ENCODE measurements around the gene USPL1. TPM values are rescaled to one million over a fixed set of nuclear protein-coding genes. Genes with fewer than 3 reads are reported as not detected.
A peak's percentile ranks its signal among the peaks of the same experiment; 100 is the strongest.

USPL1 gene
- total RNA-seq: 10 to 100 TPM; 12.9 to 13.7 (median 13.3) TPM

DNA sequence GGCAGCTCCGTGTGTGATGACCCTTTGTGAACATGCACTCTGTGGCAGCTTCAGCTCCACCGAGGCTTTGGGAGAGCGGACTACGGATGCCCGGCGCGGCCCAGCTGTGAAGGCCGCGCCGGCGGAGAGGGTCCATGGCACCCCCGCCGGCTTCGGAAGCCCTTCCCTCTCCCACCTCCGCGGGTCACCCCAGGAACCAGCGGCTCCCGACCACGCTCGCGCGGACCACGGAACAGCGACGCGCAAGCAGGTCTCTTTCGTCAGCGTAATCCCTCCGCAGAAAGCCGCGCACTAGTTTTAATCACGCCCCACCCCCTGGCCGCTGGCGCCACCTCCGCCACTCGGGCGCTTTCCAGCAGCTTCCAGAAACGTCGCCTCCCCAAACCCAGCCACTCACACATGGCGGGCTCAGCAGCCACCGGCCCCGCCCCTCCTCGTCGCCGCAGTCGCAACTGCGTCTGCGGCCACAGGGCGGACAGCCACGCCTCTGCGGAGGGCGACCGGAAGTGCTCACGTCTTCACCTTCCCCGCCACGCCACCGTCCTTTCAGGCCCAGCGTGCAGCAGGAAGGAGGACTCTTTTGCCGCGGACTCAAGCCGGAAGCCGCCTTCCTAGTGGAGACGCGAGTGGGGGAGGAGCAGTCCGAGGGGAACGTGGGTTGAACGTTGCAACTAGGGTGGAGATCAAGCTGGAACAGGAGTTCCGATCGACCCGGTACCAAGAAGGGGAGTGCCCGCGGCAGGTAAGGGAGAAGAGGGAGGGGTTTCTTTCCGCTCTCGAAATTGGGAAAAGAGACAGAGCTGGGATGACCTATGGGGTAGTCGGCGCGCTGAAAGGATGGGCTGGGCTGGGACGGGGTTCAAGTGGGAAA lies at the start of gene USPL1:
Gene USPL1, plus strand, starts transcription at position 606 of the 871 bp plus-strand sequence. CDS start 3,221 bp downstream, outside the sequence.
- peaks cover 5% of the 10 kb centered on the region for H3K36me3 Mint-ChIP-seq (ENCODE audit: insufficient read depth)
- peaks cover 32% of the 10 kb centered on the region for H3K4me1 Mint-ChIP-seq (ENCODE audit: low read depth)
- ATAC-seq (peak; percentile 93 to 94), DNase-seq (peak; percentile 97)
- H3K9me3 Mint-ChIP-seq: no peaks in the 10 kb centered on the region
- no peaks in the 10 kb centered on the region for H3K27me3 Mint-ChIP-seq (ENCODE audit: low read depth)
- no peak within 1 kb of the TSS for H3K4me3 Mint-ChIP-seq

DNA sequence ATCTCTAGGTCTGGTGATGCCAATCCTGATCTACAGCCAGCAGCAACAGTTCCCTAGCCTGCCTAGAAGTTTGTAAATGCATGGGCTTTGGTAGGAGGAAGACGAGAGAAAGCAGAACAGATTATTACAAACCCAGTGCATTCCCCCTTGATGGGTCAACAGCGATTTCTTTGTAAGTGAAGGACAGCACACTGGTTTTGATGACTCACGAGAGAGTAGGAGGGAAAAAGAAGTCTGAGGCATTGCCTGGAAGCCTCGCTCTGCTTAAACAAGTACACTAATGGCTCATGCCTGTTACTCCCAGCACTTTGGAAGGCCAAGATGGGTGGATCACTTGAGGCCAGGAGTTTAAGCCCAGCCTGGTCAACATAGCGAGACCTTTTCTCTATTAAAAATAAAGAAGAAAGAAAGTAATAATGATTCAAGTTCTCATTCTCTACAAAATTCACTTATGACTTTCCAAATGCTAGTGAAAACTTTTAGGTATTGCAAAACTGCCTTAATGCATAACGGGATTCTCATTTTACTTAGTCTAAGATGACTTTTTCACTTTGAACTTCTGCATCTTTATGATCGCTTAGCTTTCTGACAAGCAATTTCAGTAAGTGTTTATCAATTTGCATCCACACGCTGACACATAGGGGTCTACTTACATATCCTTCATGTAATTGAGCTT lies 47.7 kb upstream of the USPL1 start:
- H3K9me3 Mint-ChIP-seq: no peaks in the 10 kb centered on the region
- no peaks in the 10 kb centered on the region for H3K36me3 Mint-ChIP-seq (ENCODE audit: insufficient read depth)
- H3K4me1 Mint-ChIP-seq (ENCODE audit: low read depth): peaks cover 19% of the 10 kb centered on the region
- no peaks in the 10 kb centered on the region for H3K27me3 Mint-ChIP-seq (ENCODE audit: low read depth)
- DNase-seq (no peak), ATAC-seq (peak in 1 of 2 donors; percentile 47)
- no peak overlapping the region for H3K4me3 Mint-ChIP-seq

DNA sequence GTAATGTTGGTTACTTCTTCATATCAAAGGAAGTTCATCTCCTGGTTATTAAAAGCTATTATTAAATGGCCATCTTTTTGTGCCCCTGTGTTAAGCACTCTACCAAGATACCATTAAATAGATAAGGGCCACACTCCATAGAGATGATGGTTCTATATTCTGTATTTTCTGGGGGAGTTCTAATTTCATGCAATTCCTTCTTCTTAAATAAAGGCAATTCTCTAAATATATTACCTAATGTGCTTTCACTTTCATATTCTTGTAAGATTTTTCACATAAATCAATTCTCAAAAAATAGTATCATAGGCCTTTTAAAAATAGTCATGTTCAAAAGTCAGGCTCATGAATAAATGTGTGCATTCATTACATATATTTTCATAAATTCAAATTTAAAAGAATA lies 47.0 kb upstream of the USPL1 start:
- ATAC-seq (no peak), DNase-seq (no peak)
- Mint-ChIP-seq H3K4me1 (ENCODE audit: low read depth) (peaks cover 19% of the 10 kb centered on the region), H3K4me3 (no peak overlapping the region), H3K9me3 (no peaks in the 10 kb centered on the region), H3K36me3 (ENCODE audit: insufficient read depth) (no peaks in the 10 kb centered on the region), H3K27me3 (ENCODE audit: low read depth) (no peaks in the 10 kb centered on the region)

DNA sequence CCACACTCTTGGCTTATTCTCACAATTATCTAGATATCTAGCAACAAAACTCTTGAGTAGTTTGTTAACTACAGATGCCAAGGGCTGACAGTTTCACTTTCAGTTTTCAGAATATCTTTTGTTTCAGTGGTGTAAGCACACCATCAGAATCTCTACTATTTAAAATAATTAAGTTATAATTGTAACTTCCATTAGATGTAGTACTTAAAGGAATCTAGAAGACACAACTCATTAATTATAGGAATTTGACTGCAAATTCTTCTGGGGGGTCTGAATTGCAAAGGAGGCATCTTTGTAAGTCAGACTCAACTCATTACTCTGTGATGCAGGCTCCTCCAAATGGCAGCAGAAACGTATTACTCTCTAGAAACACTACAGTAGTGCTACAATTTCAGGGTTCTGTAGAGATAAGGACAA lies 44.9 kb upstream of the USPL1 start:
- Mint-ChIP-seq H3K4me1 (ENCODE audit: low read depth) (peaks cover 37% of the 10 kb centered on the region), H3K36me3 (ENCODE audit: insufficient read depth) (no peaks in the 10 kb centered on the region), H3K4me3 (peak overlapping the region; percentile 48), H3K27me3 (ENCODE audit: low read depth) (no peaks in the 10 kb centered on the region), H3K9me3 (no peaks in the 10 kb centered on the region)
- ATAC-seq (peak; percentile 49 to 58), DNase-seq (no peak)

DNA sequence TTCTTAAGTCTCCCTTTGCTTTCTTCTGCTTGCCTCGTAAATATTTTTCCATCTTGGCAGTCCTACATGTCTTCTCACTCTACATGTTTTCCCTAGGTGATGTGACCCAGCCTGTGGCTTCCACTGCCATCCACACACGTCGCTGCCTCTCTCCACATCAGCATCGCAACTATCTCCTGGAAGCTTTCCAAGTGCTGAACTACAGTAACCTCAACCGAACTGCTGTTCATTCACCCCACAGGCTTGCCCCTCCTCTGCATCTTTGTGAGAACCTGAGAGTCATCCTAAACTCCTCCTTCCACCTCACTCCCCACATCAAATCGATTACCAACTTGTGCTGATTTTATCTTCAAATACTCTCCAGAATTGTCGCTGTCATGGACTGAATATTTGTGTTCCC lies 41.2 kb upstream of the USPL1 start:
- Mint-ChIP-seq H3K4me3 (no peak overlapping the region), H3K9me3 (no peaks in the 10 kb centered on the region), H3K36me3 (ENCODE audit: insufficient read depth) (no peaks in the 10 kb centered on the region), H3K4me1 (ENCODE audit: low read depth) (peaks cover 33% of the 10 kb centered on the region), H3K27me3 (ENCODE audit: low read depth) (no peaks in the 10 kb centered on the region)
- DNase-seq (peak; percentile 38), ATAC-seq (peak; percentile 63 to 78)

DNA sequence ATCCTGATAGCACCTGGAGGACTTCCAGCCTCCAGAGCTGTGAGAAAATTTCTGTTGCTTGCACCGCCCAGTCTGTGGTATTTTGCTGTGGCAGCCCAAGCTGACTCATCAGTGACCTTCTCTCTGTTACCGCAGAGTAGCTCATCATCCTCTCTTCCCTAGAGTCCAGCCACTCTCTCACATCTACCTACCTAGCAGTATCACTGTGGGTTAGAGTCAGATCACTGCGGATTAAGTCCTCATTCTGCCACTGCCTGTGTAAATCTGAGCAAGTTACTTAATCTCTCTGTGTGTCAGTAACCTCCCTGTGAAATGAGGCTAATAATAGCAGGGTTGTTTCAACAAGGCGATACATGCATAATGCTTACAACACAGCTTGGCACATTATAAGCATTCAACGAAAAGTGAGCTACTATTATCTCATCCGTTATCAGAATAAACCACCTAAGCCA lies 40.3 kb upstream of the USPL1 start:
- Mint-ChIP-seq H3K27me3 (ENCODE audit: low read depth) (no peaks in the 10 kb centered on the region), H3K9me3 (no peaks in the 10 kb centered on the region), H3K4me3 (no peak overlapping the region), H3K36me3 (ENCODE audit: insufficient read depth) (no peaks in the 10 kb centered on the region), H3K4me1 (ENCODE audit: low read depth) (peaks cover 30% of the 10 kb centered on the region)
- ATAC-seq: peak; percentile 62 to 75
- DNase-seq: peak; percentile 27

DNA sequence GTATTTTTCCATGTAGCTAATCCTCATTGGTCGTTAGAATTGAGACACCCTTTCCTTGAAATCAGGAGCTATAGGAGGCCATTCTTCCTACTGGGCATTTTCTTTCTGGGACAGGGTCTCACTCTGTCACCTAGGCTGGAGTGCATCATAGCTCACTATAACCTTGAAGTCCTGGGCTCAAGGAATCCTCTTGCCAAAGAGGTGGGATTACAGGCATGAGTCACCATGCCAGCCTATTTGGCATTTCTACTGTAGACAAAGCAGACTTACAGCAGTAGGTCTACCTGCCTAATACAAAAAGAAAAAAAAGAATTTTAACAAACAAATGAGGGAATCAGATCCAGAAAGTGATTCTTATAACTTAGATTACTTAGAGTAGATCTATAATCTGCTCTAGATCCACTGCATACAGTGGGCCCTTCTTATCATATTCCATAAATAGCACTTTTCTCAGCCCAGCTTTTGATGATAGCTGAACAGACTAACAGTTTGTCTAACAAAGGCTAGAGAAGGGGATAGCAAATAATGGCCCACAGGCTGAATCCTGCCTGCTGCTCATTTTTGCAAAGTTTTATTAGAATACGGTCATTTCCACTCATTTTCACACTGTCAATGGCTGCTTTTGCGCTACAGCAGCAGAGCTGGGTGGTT lies 36.7 kb upstream of the USPL1 start:
- H3K36me3 Mint-ChIP-seq (ENCODE audit: insufficient read depth): no peaks in the 10 kb centered on the region
- H3K27me3 Mint-ChIP-seq (ENCODE audit: low read depth): no peaks in the 10 kb centered on the region
- H3K9me3 Mint-ChIP-seq: no peaks in the 10 kb centered on the region
- peaks cover 23% of the 10 kb centered on the region for H3K4me1 Mint-ChIP-seq (ENCODE audit: low read depth)
- DNase-seq (no peak), ATAC-seq (no peak)
- no peak overlapping the region for H3K4me3 Mint-ChIP-seq

DNA sequence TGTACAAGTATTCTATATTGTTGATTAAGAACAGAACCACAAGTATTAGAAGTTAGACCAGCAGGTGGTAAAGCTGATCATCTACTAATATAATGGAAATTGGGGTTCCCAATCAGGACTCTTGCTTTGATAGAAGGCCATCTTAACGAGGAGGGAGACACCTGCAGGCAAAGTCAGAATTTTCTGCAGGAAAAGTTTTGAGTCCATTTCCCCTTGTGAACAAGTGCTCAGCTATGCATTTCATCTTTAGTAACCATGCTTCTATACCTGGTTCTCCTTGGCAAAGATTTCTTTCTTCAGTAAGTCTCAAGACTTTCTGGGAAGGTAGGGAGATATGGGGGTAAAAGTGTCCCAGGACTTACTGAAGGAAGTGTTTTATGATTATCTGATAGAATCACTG lies 36.1 kb upstream of the USPL1 start:
- Mint-ChIP-seq H3K9me3 (no peaks in the 10 kb centered on the region), H3K27me3 (ENCODE audit: low read depth) (no peaks in the 10 kb centered on the region), H3K4me3 (no peak overlapping the region), H3K36me3 (ENCODE audit: insufficient read depth) (no peaks in the 10 kb centered on the region), H3K4me1 (ENCODE audit: low read depth) (peaks cover 19% of the 10 kb centered on the region)
- no peak for DNase-seq
- no peak for ATAC-seq

DNA sequence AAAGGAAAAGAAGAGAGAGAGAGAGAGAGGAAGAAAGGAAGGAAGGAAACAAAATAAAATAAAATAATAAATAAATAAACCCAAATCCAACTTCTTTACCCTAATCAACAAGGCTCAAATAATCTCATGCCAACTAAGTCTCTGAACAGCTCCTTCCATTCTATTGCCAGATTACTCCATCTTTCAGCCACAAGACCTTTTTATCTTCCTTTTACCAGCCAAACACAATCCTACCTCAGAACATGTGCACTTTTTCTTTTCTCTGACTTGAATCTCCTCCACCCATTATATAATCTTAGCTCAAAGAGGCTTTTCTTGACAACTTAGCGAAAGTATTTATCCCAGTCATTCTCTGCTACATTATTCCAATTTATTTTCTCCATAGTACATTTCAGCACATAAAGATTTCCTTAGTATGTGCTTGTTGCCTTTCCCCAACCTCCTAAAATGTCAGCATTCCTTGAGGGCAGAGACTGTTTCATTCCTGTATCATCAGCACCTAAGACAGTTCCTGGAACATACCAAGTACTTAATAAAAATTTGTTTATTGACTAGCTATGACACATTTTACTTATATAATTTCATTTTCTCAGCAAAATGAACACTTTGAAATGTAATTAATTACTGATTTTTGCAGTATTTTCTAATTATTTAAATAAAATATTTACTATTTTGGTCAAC lies 33.5 kb upstream of the USPL1 start:
- no peak for ATAC-seq
- no peak overlapping the region for H3K4me3 Mint-ChIP-seq

DNA sequence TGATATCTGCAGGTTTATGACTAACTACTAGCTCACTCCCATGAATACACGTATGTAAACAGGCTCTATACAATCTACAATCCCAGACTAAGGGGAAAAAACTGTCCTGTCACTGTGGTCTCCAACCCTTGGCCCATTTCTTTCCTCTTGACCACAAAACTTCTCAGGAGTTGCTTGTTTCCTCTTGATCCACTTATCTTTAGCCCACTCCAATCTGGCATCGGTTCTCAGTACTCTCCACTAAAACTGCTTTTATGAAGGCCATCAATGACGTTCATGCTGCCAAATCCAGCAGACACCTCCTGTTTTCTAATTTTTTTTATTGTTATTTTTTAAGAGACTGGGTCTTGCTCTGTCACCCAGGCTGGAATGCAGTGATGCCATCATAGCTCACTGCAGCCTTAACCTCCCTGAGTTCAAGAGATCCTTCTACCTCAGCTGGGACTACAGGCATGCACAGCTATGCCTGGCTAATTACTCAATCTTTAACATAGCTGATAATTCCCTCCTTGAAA lies 31.9 kb upstream of the USPL1 start:
- Mint-ChIP-seq H3K4me3 (no peak overlapping the region), H3K4me1 (ENCODE audit: low read depth) (peaks cover 3% of the 10 kb centered on the region), H3K27me3 (ENCODE audit: low read depth) (peaks cover 2% of the 10 kb centered on the region), H3K9me3 (no peaks in the 10 kb centered on the region), H3K36me3 (ENCODE audit: insufficient read depth) (no peaks in the 10 kb centered on the region)
- no peak for DNase-seq
- ATAC-seq: no peak

More for the DNA sequence above, 33.5 kb upstream of the USPL1 start:
- Mint-ChIP-seq H3K27me3 (ENCODE audit: low read depth) (no peaks in the 10 kb centered on the region), H3K36me3 (ENCODE audit: insufficient read depth) (no peaks in the 10 kb centered on the region), H3K9me3 (no peaks in the 10 kb centered on the region), H3K4me1 (ENCODE audit: low read depth) (peaks cover 3% of the 10 kb centered on the region)
- DNase-seq: no peak

DNA sequence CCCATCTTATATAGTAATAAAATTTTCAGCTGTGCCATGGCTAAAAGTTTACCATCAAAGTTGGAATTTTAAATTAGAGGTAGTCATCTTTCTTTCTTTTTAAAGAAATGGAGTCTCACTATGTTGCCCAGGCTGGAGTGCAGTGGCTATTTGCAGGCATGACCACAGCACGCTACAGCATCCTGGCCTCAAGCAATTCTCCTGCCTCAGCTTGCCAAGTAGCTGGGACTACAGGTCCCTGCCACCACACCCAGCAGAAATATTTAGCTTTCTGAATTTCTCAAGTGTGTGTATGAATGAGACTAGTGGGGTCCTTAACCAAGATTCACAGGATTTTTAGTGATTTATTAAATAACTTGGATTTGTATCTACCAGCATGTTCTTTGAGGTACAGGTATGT lies 30.5 kb upstream of the USPL1 start:
- Mint-ChIP-seq H3K9me3 (no peaks in the 10 kb centered on the region), H3K36me3 (ENCODE audit: insufficient read depth) (no peaks in the 10 kb centered on the region), H3K27me3 (ENCODE audit: low read depth) (peaks cover 2% of the 10 kb centered on the region), H3K4me1 (ENCODE audit: low read depth) (no peaks in the 10 kb centered on the region), H3K4me3 (no peak overlapping the region)
- DNase-seq: no peak
- no peak for ATAC-seq

DNA sequence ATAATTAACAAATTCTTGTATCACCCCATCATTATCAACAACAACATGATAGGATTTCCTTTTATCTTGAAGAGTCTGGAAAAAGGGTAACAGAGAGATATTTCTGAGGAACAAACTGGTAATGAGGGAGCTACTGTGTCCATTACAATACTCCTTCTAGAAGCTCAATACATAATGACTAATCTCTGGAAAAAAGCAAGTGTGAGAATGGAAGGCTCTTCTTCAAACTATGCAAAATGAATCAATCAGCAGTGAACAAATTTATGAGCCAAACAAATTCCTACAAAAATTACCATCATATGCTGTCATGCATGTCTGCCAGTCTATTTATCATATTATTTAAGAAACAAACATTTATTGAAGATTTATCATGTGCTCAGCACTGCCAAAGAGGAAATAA lies 30.0 kb upstream of the USPL1 start:
- no peaks in the 10 kb centered on the region for H3K9me3 Mint-ChIP-seq
- H3K4me3 Mint-ChIP-seq: no peak overlapping the region
- H3K36me3 Mint-ChIP-seq (ENCODE audit: insufficient read depth): no peaks in the 10 kb centered on the region
- H3K27me3 Mint-ChIP-seq (ENCODE audit: low read depth): peaks cover 2% of the 10 kb centered on the region
- H3K4me1 Mint-ChIP-seq (ENCODE audit: low read depth): no peaks in the 10 kb centered on the region
- ATAC-seq: no peak
- no peak for DNase-seq

DNA sequence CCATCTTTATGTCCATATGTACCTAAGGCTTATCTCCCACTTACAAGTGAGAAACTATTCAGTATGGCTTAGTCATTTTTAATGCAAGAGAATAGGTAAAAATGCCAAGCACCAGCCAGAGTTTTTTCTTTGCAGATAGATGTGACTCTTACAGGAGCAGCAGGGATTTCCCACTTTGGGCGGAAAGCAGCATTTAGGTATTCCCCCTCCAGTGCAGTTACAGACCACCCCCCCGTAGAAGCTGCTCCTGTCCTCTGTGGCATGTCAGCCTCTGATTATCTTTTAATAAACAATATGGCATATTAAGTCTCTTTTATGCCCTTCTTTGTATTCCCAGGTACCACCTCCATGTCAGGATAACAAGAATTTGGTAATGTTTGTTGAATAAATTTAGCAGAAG lies 24.7 kb upstream of the USPL1 start:
- Mint-ChIP-seq H3K36me3 (ENCODE audit: insufficient read depth) (no peaks in the 10 kb centered on the region), H3K4me1 (ENCODE audit: low read depth) (no peaks in the 10 kb centered on the region), H3K4me3 (no peak overlapping the region), H3K9me3 (no peaks in the 10 kb centered on the region), H3K27me3 (ENCODE audit: low read depth) (peaks cover 2% of the 10 kb centered on the region)
- ATAC-seq: no peak
- no peak for DNase-seq

DNA sequence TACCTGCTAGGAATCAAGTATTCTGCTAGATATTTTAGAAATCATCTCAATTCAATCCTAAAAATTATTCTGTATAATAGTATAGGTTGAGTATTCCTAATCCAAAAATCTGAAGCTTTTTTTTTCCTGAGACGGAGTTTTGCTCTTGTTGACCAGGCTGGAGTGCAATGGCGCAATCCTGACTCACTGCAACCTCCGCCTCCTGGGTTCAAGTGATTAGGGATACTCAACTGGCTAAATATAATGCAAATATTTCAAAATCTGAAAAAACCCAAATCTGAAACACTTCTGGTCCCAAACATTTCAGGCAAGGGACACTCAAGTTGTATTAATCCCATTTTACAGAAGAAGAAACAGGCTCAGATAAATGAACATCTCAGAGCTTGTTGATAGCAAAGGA lies 17.2 kb upstream of the USPL1 start:
- H3K4me3 Mint-ChIP-seq: no peak overlapping the region

More for the DNA sequence above, 17.2 kb upstream of the USPL1 start:
- Mint-ChIP-seq H3K36me3 (ENCODE audit: insufficient read depth) (no peaks in the 10 kb centered on the region), H3K9me3 (no peaks in the 10 kb centered on the region), H3K27me3 (ENCODE audit: low read depth) (no peaks in the 10 kb centered on the region), H3K4me1 (ENCODE audit: low read depth) (no peaks in the 10 kb centered on the region)
- DNase-seq (no peak), ATAC-seq (no peak)
